Sigmoid colon (tissue), 7 donors: ENCODE results near the gene PLK1. TPM values are rescaled to one million over a fixed set of nuclear protein-coding genes. Genes with fewer than 3 reads are reported as not detected.

Experiments used
- DNase-seq: peaks from one replicate; pipeline ENCODE4 v3.0.0-alpha.2; 2019
- H3K27ac ChIP-seq, 4 donors: fragments of 200-600 bp; sonication (generic); one replicate each; pipeline ENCODE4 v1.5.1; 2016 to 2019; ENCODE audit warnings: mild to moderate bottlenecking in 1 of 4
- H3K27me3 ChIP-seq, 3 donors: fragments of 200-600 bp; sonication (generic); one replicate each; pipeline ENCODE4 v1.5.1; 2019; ENCODE audit warnings: mild to moderate bottlenecking in 1 of 3
- H3K36me3 ChIP-seq, 4 donors: fragments of 200-600 bp; sonication (generic); one replicate each; pipeline ENCODE4 v1.5.1; 2016 to 2019
- H3K4me1 ChIP-seq, 4 donors: fragments of 200-600 bp; sonication (generic); one replicate each; pipeline ENCODE4 v1.5.1; 2017 to 2019
- H3K4me3 ChIP-seq, 4 donors: fragments of 200-600 bp; sonication (generic); one replicate each; pipeline ENCODE4 v1.5.1; 2017 to 2019; ENCODE audit warnings: mild to moderate bottlenecking in 2 of 4, moderate library complexity in 1 of 4
- H3K9me3 ChIP-seq, 4 donors: fragments of 200-600 bp in 3 of 4; sonication (generic) in 3 of 4; one replicate each; pipeline versions ENCODE4 v1.5.1 to v1.6.1; 2013 to 2019
- CTCF ChIP-seq, 4 experiments: fragments of 450-650 bp in 3 of 4; fragments of 200-600 bp in 1 of 4; IDR thresholded peaks; one replicate each; pipeline ENCODE4 v1.5.1; 2016 to 2019; ENCODE audit warnings: antibody characterized with exemption in 4 of 4, mild to moderate bottlenecking in 3 of 4, moderate library complexity in 2 of 4
- EP300 ChIP-seq, 4 donors: sonication (generic); formaldehyde crosslinking; IDR thresholded peaks; one replicate each; pipeline ENCODE4 v1.6.1; 2017; ENCODE audit warnings: antibody characterized with exemption in 4 of 4
- POLR2A ChIP-seq, 2 donors: fragments of 450-650 bp; IDR thresholded peaks; one replicate each; pipeline ENCODE4 v1.6.1; 2016; ENCODE audit warnings: antibody characterized with exemption in 2 of 2, mild to moderate bottlenecking in 2 of 2, moderate library complexity in 2 of 2
- POLR2AphosphoS5 ChIP-seq, 4 donors: sonication (generic); formaldehyde crosslinking; IDR thresholded peaks; one replicate each; pipeline ENCODE4 v1.6.1; 2017; ENCODE audit warnings: antibody characterized with exemption in 4 of 4
- WGBS, 2 donors: extraction: QIAGEN DNeasy Blood & Tissue Kit; methylation state at CpG; one replicate each; pipeline ENCODE4 v1.1.7; 2013; 5-methylcytosine and 5-hydroxymethylcytosine counted together
- intact Hi-C: fragments of 100-400 bp; cut with DNase I; formaldehyde crosslinking; loops from one replicate; pipeline ENCODE4 v1.15.1; 2023
- polyA plus RNA-seq, 3 donors: library from polyadenylated mRNA; stranded (reverse); fragments of 200-250 nt; gene quantifications; one replicate each; pipeline ENCODE4 v1.2.3, GENCODE V29; 2013
- total RNA-seq, 4 donors: library from RNA; depleted of rRNA; stranded (reverse); fragments of >200 nt; gene quantifications; one replicate each; pipeline ENCODE4 v1.1.0, GENCODE V29; 2016
- donor health status: healthy with polysubstance abuse.
- donor health status: Bipolar disorder and iron deficiency.
- donor health status: healthy.

The PLK1 gene
- total and polyA plus RNA-seq, 7 donors, result 0.82 to 37.0 (median 4.2) TPM

- Histone ChIP-seq H3K27me3 (no peaks in the 10 kb centered on the region), H3K4me1 (no peaks in the 10 kb centered on the region), H3K9me3 (peaks cover 0 to 4% (median 2%) of the 10 kb centered on the region in 4 donors), H3K36me3 (no peaks in the 10 kb centered on the region), H3K27ac (no peak overlapping the region), H3K4me3 (no peak overlapping the region)
- 78 to 90% methylated on average over 22 of the region's 22 CpGs for WGBS, 2 donors
- TF ChIP-seq POLR2A (IDR thresholded peaks at IDR 0.05), result no peak
- TF ChIP-seq CTCF (IDR thresholded peaks at IDR 0.05), result no peak
- TF ChIP-seq POLR2AphosphoS5 (IDR thresholded peaks at IDR 0.05), result no peak
- no peak for TF ChIP-seq EP300 (IDR thresholded peaks at IDR 0.05)
- DNase-seq, result no peak
- intact Hi-C loops, result no loop called here
Observed at GRCh38 chr16:23704772-23705516, 26.3 kb downstream of the PLK1 start.

- no peaks in the 10 kb centered on the region for H3K36me3 ChIP-seq
Observed at GRCh38 chr16:23705517-23705902, 26.8 kb downstream of the PLK1 start.

DNA sequence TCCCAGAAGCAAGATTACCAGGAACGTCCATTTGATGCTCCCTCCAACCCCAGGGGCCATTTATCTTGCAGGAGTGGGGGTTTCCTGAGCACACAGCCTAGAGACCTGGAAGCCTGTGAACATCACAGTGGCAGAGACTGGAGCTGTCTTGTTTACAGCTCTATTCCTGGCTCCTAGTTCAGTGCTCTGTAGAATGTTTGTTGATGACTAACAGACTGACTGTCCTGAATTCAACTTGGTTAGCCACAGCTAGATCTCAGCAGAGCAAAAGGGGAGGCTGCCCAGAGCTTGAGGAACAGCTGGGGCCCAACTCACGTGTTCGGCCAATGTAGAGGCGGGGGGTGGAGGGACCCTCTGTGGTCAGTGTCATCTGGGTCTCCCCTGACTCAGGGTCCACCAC is 27.8 kb downstream of the PLK1 start:
- Histone ChIP-seq H3K9me3 (peaks cover 0 to 4% (median 2%) of the 10 kb centered on the region in 4 donors), H3K4me1 (no peaks in the 10 kb centered on the region), H3K27me3 (peaks cover 0 to 9% (median under 1%) of the 10 kb centered on the region in 3 donors), H3K27ac (no peak overlapping the region), H3K4me3 (no peak overlapping the region), H3K36me3 (no peaks in the 10 kb centered on the region)
- intact Hi-C loops, result no loop called here
- 88 to 90% methylated on average over 4 of the region's 4 CpGs for WGBS, 2 donors
- no peak for DNase-seq
- TF ChIP-seq POLR2A (IDR thresholded peaks at IDR 0.05) (no peak), EP300 (IDR thresholded peaks at IDR 0.05) (no peak), POLR2AphosphoS5 (IDR thresholded peaks at IDR 0.05) (no peak), CTCF (IDR thresholded peaks at IDR 0.05) (no peak)

More at GRCh38 chr16:23705517-23705902, 26.8 kb downstream of the PLK1 start:
- Histone ChIP-seq H3K27ac (no peak overlapping the region), H3K4me1 (no peaks in the 10 kb centered on the region), H3K27me3 (no peaks in the 10 kb centered on the region), H3K9me3 (peaks cover 0 to 4% (median 2%) of the 10 kb centered on the region in 4 donors), H3K4me3 (no peak overlapping the region)
- TF ChIP-seq EP300 (IDR thresholded peaks at IDR 0.05), result no peak
- no peak for TF ChIP-seq POLR2AphosphoS5 (IDR thresholded peaks at IDR 0.05)
- no peak for TF ChIP-seq POLR2A (IDR thresholded peaks at IDR 0.05)
- TF ChIP-seq CTCF (IDR thresholded peaks at IDR 0.05), result no peak
- WGBS, 2 donors, result 91 to 96% methylated on average over 2 of the region's 2 CpGs
- intact Hi-C loops, result no loop called here
- DNase-seq, result no peak

GRCh38 chr16:23709536-23709935 is 30.8 kb downstream of the PLK1 start:
- no peak for DNase-seq
- no peak overlapping the region for H3K4me3 ChIP-seq
- H3K4me1 ChIP-seq, result no peaks in the 10 kb centered on the region
- intact Hi-C loops, result no loop called here
- H3K36me3 ChIP-seq, result no peaks in the 10 kb centered on the region
- TF ChIP-seq EP300 (IDR thresholded peaks at IDR 0.05) (no peak), CTCF (IDR thresholded peaks at IDR 0.05) (no peak), POLR2A (IDR thresholded peaks at IDR 0.05) (no peak)
- H3K9me3 ChIP-seq, result peaks cover 0 to 3% (median under 1%) of the 10 kb centered on the region in 4 donors
- no peak overlapping the region for H3K27ac ChIP-seq
- peaks cover 8 to 40% (median 22%) of the 10 kb centered on the region in 3 donors for H3K27me3 ChIP-seq
